ENCODE results near the gene C17orf67. TPM values are rescaled to one million over a fixed set of nuclear protein-coding genes. Genes with fewer than 3 reads are reported as not detected.

C17orf67 gene
- polyA plus RNA-seq, 1 donor (not counting 4 experiments of a cell fraction or from before 2014, with no cell fraction given), result 0.46 TPM

DNA sequence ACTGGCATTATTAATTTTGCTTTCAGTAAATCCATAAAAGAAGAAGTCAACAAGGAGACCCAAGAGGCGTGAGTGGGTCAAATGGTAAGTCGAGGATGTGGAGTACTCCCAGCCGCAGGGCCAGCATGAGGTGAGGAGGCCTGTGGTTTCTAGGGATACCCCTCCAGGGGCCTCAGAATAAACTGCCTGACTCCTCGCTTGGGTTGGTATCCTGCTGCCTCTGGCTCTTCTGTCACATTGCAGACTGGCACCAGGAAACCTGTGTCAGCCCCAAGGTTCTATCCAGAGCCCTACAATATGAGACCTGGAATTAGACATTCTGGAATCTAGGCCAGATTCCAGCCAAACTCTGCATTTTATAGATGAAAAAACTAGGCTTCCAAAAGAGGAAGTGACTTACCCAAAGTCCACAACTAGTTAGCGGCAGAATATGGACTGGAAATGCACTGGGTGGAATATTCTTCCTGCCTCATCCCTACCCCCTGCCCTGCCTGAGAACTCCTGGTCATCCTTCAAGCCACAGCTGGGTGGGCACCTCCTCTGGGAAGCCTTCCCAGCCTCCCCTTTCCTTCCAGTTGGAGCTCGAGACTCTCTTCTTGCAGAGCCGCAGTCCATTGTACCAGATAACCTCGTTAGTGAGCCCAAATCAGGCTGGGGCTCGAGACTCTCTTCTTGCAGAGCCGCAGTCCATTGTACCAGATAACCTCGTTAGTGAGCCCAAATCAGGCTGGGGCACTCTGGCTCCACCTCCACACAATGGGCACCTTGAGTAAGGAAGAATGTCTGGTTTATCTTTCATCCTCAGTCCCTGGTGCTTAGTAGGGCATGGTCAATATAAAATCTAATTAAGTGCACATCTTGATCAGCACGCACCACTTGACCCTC is 22.6 kb downstream of the C17orf67 start:
- no peak for FAIRE-seq
- no peak overlapping the region for H3K9ac ChIP-seq (ENCODE audit: control insufficient read depth, extremely low read depth, insufficient read depth, low read length)
- no peaks in the 10 kb centered on the region for H3K9me1 ChIP-seq (ENCODE audit: control insufficient read depth, extremely low read depth, insufficient read depth, low read length)
- H3K27ac ChIP-seq (ENCODE audit: control insufficient read depth, insufficient read depth, low read length), result no peak overlapping the region
- DNase-seq (ENCODE audit: low read depth, low spot score), result no peak
- H3K4me1 ChIP-seq (ENCODE audit: control insufficient read depth, extremely low read depth, insufficient read depth, low read length), result peaks cover 15% of the 10 kb centered on the region
- no peaks in the 10 kb centered on the region for H3K36me3 ChIP-seq (ENCODE audit: control insufficient read depth in 2 of 2, extremely low read depth in 1 of 2, insufficient read depth in 2 of 2, low read length in 2 of 2)
- no peak overlapping the region for H3K4me2 ChIP-seq (ENCODE audit: control insufficient read depth, extremely low read depth, insufficient read depth, low read depth, low read length)
- H3K9me3 ChIP-seq (ENCODE audit: control insufficient read depth, low read depth, low read length), result no peaks in the 10 kb centered on the region
- dilution Hi-C loops (cut with MboI; ENCODE audit: extremely low pct_ligation_motif_present, low sequenced_read_pairs), result no loop called here
- H4K20me1 ChIP-seq (ENCODE audit: control insufficient read depth, extremely low read depth, insufficient read depth, low read length), result no peaks in the 10 kb centered on the region
- no peaks in the 10 kb centered on the region for H3K79me2 ChIP-seq (ENCODE audit: control insufficient read depth, insufficient read depth, low read length)
- H3K27me3 ChIP-seq (ENCODE audit: control insufficient read depth, extremely low read depth, insufficient read depth, low read length), result no peaks in the 10 kb centered on the region
- H2AFZ ChIP-seq (ENCODE audit: control insufficient read depth, low read length), result no peak overlapping the region
- H3K4me3 ChIP-seq (ENCODE audit: control insufficient read depth in 2 of 3, extremely low read depth in 1 of 3, insufficient read depth in 2 of 3, low read depth in 1 of 3, low read length in 3 of 3), result no peak overlapping the region
- TF ChIP-seq, protein P1, sequence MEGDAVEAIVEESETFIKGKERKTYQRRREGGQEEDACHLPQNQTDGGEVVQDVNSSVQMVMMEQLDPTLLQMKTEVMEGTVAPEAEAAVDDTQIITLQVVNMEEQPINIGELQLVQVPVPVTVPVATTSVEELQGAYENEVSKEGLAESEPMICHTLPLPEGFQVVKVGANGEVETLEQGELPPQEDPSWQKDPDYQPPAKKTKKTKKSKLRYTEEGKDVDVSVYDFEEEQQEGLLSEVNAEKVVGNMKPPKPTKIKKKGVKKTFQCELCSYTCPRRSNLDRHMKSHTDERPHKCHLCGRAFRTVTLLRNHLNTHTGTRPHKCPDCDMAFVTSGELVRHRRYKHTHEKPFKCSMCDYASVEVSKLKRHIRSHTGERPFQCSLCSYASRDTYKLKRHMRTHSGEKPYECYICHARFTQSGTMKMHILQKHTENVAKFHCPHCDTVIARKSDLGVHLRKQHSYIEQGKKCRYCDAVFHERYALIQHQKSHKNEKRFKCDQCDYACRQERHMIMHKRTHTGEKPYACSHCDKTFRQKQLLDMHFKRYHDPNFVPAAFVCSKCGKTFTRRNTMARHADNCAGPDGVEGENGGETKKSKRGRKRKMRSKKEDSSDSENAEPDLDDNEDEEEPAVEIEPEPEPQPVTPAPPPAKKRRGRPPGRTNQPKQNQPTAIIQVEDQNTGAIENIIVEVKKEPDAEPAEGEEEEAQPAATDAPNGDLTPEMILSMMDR (optimal IDR thresholded peaks at IDR 0.05 in 1 of 3, IDR thresholded peaks at IDR 0.05 in 1 of 3, conservative IDR thresholded peaks at IDR 0.05 in 1 of 3; ENCODE audit: extremely low read depth in 1 of 3, insufficient read depth in 2 of 3, low read length in 3 of 3), result no peak
- TF ChIP-seq EZH2 (IDR thresholded peaks at IDR 0.05; ENCODE audit: low read length), result no peak

DNA sequence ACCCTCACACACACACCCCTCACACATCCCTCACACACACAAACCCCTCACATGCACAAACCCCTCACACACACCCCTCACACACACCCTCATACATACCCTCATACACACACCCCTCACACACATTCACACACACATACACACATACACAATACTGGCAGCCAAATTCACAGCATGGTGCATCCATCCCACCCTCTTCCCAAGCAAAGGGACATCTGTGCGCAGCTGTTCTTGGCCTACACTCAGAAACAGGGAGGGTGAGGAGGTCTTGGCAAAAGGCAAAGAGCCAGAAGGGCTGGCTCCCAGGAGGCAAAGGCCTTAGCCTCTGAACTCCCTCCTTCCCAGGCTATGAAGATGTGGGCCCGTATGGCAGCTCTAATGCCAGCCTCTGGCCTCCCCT is 23.4 kb downstream of the C17orf67 start:
- Histone ChIP-seq H3K4me1 (ENCODE audit: control insufficient read depth, extremely low read depth, insufficient read depth, low read length) (peaks cover 15% of the 10 kb centered on the region), H3K9ac (ENCODE audit: control insufficient read depth, extremely low read depth, insufficient read depth, low read length) (no peak overlapping the region), H3K9me1 (ENCODE audit: control insufficient read depth, extremely low read depth, insufficient read depth, low read length) (no peaks in the 10 kb centered on the region), H2AFZ (ENCODE audit: control insufficient read depth, low read length) (no peak overlapping the region), H3K79me2 (ENCODE audit: control insufficient read depth, insufficient read depth, low read length) (no peaks in the 10 kb centered on the region), H3K36me3 (ENCODE audit: control insufficient read depth in 2 of 2, extremely low read depth in 1 of 2, insufficient read depth in 2 of 2, low read length in 2 of 2) (no peaks in the 10 kb centered on the region), H3K4me2 (ENCODE audit: control insufficient read depth, extremely low read depth, insufficient read depth, low read depth, low read length) (no peak overlapping the region), H3K27me3 (ENCODE audit: control insufficient read depth, extremely low read depth, insufficient read depth, low read length) (no peaks in the 10 kb centered on the region), H3K27ac (ENCODE audit: control insufficient read depth, insufficient read depth, low read length) (no peak overlapping the region), H4K20me1 (ENCODE audit: control insufficient read depth, extremely low read depth, insufficient read depth, low read length) (no peaks in the 10 kb centered on the region), H3K9me3 (ENCODE audit: control insufficient read depth, low read depth, low read length) (no peaks in the 10 kb centered on the region), H3K4me3 (ENCODE audit: control insufficient read depth in 2 of 3, extremely low read depth in 1 of 3, insufficient read depth in 2 of 3, low read depth in 1 of 3, low read length in 3 of 3) (no peak overlapping the region)
- FAIRE-seq (no peak), DNase-seq (ENCODE audit: low read depth, low spot score) (no peak)
- TF ChIP-seq EZH2 (IDR thresholded peaks at IDR 0.05; ENCODE audit: low read length), result no peak
- TF ChIP-seq, protein P1 (optimal IDR thresholded peaks at IDR 0.05 in 1 of 3, IDR thresholded peaks at IDR 0.05 in 1 of 3, conservative IDR thresholded peaks at IDR 0.05 in 1 of 3; ENCODE audit: extremely low read depth in 1 of 3, insufficient read depth in 2 of 3, low read length in 3 of 3), result no peak
- dilution Hi-C loops (cut with MboI; ENCODE audit: extremely low pct_ligation_motif_present, low sequenced_read_pairs), result no loop called here

Measured in keratinocyte (primary cell).